LoVo (cell line): ENCODE measurements around the gene IL2RA.
"Not testable (repeated sequence)": the region's sequence is repeated elsewhere in the genome, so short reads cannot be mapped to it uniquely, and the experiment has no call there.

Experiments used
- DNase-seq: peaks from one replicate; pipeline ENCODE4 v3.0.0-alpha.2; 2016; ENCODE audit warnings: low spot score

IL2RA gene

DNA sequence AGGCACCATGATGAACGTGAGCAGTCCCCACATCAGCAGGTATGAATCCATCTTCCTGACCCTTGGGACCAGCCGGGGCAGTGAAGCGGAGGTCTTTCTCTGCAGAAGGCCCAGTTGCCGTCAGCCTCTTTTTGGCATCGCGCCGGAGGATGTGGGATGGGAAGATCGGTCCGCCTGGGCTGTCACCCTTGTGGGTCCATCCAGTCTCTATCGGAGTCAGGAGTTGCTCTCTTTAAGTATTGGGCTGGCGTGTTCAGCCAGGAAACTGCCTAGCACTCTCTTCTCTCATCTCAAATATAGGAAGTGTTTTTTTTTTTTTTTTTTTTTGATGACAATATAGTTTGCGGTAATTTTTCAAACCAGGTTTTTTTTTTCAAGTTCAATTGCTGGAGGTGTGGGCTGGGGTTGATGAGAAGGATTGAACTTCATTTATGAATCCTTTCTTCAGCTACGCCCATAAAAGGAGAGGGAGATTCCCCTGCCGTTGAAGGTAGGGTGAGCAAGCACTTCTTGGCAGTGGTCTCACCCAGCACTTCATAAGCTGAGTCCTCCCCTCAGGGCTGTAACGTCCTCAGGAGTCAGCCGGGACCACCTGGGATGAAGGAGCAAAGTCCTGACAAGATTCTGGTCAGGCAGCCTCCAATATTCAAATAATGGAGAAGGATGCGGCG is at the start of gene IL2RA:
IL2RA (minus strand) TSS at position 267 of the 671 bp plus-strand sequence; CDS start at position 51, 216 bp downstream.
- DNase-seq: no peak

- DNase-seq: no peak
Measured at GRCh38 chr10:6110136-6110535, 48.0 kb upstream of the IL2RA start.

DNA sequence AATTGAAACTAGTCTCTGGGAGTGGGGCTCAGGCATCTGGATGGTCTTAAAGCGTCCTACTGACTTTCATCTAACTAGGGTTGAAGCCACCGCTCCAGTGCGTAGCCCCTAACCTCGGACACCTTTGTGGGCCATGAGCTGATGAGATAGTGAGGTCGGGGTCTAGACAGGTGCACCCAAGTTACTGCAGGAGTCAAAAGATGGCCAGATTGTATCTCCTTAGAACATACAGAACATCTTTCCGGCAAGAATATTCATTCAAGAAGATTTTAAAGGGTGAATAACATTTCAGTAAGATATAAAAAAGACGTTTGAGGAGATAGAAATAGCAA is 47.2 kb upstream of the IL2RA start:
- no peak for DNase-seq

- DNase-seq: peak; percentile 29
Measured at GRCh38 chr10:6108631-6109443, 46.7 kb upstream of the IL2RA start.

- no peak for DNase-seq
Measured at GRCh38 chr10:6108072-6108471, 45.9 kb upstream of the IL2RA start.

DNA sequence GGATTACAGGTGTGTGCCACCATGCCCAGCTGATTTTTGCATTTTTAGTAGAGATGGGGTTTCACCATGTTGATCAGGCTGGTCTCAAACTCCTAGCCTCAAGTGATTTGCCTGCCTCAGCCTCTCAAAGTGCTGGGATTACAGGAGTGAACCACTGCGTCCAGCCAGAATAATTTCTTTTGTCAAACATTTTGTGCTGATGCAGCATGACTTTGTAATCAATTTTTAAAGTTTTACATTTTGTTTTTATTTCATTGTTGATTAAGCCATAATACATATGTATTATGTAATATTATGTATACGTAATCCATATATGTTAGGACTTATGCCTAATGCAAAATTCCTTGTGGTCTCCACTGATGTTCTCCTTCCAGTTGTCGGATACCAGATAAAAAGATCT is 45.4 kb upstream of the IL2RA start:
- DNase-seq: not testable (repeated sequence)

DNA sequence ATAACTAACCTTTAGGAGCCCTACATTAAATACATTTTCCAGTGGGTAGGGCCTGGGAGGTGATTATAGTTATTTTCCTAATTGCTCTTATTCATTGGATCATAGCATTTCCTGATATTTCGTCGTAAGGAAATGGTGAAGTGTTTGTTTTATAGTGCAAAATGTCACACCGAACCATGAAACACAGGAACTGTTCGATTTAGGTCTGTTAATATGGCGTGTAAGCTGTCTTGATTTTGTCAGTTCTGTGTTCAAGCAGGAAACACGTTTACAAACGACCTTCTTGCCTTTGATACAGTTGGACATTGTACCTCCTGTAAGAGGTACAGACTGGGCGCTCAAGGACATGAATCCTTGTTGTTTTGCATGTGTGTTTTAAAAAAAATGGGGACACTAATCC is 41.4 kb upstream of the IL2RA start:
- DNase-seq: no peak

GRCh38 chr10:6102128-6102527 is 40.0 kb upstream of the IL2RA start:
- DNase-seq: no peak

DNA sequence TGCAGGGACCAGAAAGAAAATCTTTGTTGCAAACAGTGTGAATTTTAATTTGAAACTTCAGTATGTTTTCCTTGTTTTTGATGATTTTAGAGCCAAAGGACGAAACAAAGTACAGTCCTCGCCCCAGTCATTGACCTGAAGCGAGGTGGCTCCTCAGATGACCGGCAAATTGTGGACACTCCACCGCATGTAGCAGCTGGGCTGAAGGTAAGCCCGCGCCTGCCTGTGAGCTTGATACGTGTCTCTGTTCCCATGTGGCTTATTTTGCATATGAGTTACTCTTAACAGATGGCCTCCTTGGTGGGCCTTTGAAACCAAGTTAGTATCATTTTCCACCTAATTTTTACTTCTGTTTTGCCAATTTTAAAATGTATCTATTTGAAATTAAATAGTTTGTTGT is 39.0 kb upstream of the IL2RA start:
- no peak for DNase-seq

DNA sequence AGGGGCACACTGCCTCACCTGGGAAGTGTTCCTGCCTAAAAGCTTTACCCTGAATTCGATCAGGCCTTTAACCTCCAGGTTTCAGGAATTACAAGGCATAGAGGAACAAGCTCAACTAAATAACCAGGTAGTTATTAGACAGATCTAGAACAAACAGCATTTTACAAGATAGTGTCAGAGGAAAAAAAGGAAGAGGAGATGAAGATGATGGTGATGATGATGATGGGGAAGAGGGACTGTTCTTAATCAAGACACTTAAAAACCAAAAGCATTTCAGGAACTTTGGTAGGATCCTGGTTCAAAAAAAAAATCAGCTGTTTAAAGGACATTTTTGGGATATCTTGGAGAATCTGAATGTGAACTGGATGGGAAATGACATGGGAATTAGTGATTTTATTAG is 38.2 kb upstream of the IL2RA start:
- no peak for DNase-seq

DNA sequence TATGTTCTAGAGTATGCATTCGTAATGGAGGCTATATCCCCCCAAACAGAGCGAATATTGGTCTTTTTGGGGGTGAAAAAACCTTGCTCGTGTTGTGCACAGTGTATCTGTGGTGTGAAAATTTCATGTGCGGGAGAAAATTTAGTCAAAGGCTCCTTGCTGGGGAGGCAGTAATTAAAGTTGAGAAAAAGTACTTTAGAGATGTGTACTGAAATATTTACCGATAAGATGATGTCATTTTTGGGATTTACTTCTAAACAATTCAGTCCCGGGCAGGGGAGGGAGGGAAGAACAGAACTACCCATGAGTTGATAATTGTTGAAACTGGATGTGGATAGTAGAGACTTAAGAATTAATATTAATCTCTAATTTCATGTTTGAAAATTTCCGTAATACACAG is 36.0 kb upstream of the IL2RA start:
- DNase-seq: no peak

DNA sequence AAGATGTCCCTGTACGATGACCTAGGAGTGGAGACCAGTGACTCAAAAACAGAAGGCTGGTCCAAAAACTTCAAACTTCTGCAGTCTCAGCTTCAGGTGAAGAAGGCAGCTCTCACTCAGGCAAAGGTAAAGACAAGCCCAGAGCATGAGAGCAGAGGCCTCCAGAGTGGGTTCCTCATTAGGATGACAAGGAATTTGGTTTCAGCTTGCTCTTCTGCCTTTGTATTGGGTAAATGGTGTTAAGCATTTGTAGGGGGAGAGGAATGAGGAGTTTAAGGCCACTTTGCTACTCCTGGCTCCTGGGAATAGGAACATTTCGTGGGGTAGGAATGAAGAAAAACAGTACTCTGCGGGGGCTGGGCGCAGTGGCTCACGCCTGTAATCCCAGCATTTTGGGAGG is 34.9 kb upstream of the IL2RA start:
- DNase-seq: no peak

DNA sequence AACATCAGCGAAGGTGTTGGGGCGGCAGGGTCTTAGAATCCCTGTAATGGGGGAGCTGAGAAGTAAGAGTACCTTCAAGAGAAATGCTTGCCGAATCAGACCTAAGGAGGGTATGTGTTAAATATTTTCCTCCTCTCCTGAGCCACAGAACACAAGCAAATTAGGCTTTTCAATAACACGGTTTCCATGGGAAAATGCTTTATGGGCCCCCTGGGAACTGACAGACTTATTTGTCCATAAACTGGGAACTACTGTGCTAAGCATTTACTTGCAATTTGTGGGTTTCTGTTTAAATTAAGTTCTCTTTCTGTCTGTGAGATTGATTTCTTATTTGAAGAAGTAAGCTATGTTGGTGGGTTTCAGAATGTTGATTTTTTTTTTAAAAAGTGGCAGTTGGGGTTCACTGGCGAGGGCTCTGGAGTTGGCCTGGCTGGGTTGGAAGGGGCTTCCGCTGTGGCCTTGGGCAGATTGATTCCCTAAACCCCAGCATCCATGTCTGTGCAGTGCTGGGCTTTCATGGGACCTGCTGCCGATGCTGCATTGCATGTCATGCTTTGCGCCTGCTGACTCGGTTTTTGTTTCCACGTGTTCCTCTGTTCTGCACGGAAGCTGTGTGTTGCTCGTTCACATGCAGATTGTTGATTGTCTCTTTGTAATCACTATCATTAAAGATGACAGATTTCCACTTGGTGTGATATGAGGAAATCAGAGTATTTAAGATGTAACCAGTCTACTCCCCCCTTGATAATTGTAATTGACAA is 33.8 kb upstream of the IL2RA start:
- DNase-seq: no peak

DNA sequence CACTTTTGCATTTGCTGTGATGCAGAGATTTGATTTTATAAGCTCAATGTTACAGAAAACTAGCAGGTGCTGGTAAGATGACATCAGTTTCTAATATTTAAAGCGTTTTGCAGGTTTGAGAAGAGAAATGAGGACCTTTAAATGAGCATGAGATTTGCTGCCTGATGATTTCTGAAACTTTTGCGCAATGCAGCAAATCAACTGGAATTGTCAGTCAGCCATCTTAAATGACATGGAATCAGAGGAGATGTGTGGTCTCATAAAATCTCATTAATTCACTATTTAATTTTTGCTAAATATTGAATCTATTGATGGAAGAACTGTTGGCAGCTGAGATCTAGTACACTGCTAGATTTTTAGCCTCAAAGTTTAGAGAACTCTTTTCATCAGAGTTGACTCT is 30.6 kb upstream of the IL2RA start:
- DNase-seq: no peak

DNA sequence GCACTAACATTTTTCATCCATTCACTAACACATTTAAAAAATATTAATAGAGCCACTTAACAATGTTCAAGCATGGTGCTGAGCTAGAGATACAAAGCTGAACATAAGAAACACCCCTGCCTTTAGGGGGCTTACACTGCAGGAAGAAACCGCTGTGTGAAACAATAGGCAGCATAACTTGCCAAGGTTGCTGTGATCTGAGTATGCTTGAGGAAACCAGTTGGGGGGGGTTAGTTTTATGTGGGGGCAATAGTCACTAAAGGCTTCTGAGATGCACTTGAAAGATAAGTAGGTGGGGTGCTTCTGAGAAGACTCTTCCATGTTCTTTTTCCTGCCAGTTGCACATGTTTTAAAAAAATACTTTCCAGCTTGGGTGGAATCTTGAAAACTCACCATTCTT is 29.5 kb upstream of the IL2RA start:
- no peak for DNase-seq

DNA sequence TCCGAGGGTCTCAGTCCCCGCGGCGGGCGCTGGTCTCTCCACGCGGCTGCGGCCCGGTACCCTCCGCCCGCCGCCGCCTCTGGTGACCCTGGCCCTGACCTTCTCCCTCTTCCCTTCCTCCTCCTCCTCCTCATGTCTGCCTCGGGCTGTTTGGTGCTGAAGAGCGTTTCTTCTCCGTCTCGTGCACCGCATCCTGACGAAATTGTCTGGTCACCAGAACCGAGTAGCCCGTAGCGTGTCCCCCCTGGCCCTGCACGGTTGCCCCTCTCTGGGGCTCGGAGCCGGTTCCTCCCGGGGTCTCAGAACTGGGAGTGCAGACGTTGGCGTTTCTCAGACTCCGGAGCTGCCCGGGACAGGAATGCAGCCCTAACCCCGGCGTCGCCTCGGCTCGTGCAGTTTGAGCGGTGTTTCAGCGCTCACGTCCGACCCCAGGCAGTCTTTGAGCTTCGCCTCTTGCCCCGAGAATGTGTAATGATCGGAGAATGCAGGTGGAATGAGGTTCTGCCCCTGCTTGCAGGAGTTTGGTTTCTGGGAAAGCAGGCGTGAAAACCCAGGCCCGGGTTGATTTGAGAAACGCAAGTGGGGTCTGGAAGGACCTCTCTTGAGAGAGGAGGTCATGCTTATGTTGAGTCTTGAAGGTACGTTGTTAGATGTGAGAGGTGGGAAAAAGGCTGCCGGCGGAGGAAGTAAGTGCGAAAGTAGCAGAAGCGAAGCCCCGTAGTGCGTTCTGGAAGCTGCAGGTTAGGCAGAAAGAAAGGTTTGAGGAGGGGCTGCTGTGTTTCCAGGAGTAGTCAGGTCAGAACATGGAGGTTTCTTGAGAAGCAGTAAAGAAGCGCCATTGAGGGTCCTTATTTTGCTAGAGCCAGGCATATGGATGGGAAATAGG is 27.4 kb upstream of the IL2RA start:
- DNase-seq: peak; percentile 4

DNA sequence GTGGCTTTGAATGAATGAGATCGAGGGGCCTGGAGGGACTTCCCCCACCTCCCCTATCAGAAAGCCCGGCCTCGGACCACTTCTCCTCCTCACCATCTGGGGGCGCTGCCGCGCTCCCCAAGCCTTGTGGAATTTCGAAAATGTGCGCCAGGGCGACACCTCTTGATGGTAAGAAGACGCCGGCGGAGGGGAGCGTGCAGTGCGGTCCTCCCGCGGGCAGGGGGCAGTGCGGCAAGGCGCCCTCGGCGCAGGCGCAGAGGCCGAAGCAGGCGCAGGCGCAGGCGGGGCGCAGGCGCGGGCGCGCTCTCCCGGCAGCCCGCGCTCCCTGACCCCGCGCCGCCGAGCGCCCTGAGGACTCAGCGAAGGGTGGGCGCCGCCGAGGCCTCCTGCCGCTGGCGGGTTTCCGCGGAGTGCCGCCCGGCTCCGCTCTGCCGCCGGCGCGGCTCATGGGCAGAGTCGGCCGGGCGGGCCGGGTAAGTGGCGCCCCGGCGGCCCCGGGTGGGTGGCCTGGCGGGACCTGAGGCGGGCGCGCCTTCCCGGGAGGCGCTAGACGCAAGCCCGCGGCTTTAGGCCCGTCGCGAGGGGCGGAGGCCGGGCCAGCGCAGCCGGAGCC is 26.7 kb upstream of the IL2RA start, which contains the start of gene RBM17:
RBM17 (plus strand) TSS at position 314 of the 613 bp plus-strand sequence. CDS start 8,032 bp downstream, outside the sequence.
- peak; percentile 93 for DNase-seq

- peak; percentile 76 for DNase-seq
Measured at GRCh38 chr10:6086375-6087233, 24.4 kb upstream of the IL2RA start.

- no peak for DNase-seq
Measured at GRCh38 chr10:6083523-6084475, 21.6 kb upstream of the IL2RA start.
